NCI-H82 treated with DMSO at 0.1 percent for 48 hours (cell line): ENCODE measurements around the gene MRGPRG.
"Not testable (repeated sequence)": the region's sequence is repeated elsewhere in the genome, so short reads cannot be mapped to it uniquely, and the experiment has no call there.

Experiments used
- DNase-seq: peaks from one replicate; lab custom pipeline; 2025; ENCODE audit not compliant: unreplicated experiment; lab: John Stamatoyannopoulos, UW

MRGPRG gene, protein sequence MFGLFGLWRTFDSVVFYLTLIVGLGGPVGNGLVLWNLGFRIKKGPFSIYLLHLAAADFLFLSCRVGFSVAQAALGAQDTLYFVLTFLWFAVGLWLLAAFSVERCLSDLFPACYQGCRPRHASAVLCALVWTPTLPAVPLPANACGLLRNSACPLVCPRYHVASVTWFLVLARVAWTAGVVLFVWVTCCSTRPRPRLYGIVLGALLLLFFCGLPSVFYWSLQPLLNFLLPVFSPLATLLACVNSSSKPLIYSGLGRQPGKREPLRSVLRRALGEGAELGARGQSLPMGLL

DNA sequence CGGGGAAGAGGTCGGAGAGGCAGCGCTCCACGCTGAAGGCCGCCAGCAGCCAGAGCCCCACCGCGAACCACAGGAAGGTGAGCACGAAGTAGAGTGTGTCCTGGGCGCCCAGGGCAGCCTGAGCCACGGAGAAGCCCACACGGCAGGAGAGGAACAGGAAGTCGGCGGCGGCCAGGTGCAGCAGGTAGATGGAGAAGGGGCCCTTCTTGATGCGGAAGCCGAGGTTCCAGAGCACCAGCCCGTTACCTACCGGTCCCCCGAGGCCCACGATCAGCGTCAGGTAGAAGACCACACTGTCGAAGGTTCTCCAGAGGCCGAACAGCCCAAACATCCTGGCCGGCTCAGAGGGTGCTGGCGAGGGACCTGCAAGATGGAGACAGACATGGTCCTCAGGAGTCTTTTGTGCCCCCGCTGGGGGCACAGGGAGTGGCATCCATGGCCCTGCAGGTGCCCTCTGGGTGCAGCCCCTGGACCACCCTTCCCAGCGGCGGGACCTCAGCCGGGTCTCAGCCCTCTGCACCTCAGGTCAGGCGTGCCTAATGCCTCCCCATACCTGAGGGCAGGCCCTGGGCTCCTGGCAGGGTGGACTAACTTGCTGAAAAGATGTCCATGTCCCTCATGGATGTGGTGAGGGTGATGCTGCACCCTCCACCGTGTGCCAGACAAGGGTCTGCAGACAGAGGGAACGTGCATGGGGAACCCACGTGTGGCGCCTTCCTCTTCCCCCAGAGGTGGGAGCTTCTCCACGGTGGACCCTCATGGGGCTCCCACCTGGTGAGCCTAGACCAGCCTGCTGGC lies at the start of gene MRGPRG:
TSS of gene MRGPRG (minus strand) at position 331 of the 798 bp plus-strand sequence. CDS start at position 331, 0 bp downstream.
- DNase-seq: no peak

DNA sequence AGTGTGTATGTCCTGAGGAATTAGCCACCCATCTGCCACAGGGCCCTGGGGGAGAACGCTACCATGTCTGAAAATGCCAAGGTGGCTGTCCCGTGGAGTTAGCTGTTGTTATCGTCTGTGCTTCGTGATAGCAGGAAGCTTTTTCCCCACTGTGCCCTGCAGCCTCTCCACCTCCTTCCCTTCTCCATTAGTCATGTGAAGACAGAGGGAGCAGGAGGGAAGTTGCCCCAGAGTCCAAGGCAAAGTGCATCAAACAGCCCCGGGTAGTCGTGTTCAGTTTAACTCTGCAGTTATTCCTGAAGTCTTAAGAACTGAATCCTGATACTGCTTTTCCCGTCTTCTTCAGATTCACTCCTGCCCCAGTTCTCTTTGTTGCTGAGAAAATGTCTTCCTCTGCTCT lies 43.9 kb upstream of the MRGPRG start:
- DNase-seq: not testable (repeated sequence)

- DNase-seq: not testable (repeated sequence)
These were observed 43.2 kb upstream of the MRGPRG start for GRCh38 chr11:3261831-3262230.

- not testable (repeated sequence) for DNase-seq
These were observed 38.9 kb upstream of the MRGPRG start for GRCh38 chr11:3257509-3257908.

DNA sequence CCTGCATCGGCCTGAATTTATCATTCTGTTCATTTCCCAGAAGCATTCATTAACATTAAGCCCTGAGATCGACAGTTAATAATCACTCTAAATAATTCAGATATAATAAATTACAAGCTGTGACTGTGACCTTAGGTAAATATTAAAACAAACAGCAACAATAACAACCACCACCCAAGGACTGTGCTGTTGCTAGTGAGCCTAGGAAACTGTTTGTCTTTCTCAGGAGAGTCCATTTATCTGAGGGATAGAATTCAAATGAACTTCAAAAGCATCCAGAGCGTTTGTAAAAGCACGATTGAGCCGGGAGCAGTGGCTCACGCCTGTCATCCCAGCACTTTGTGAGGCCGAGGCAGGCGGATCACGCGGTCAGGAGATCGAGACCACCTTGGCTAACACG lies 36.6 kb upstream of the MRGPRG start:
- DNase-seq: not testable (repeated sequence)

- not testable (repeated sequence) for DNase-seq
These were observed 36.2 kb upstream of the MRGPRG start for GRCh38 chr11:3254773-3255172.

- no peak for DNase-seq
These were observed 26.5 kb upstream of the MRGPRG start for GRCh38 chr11:3245071-3245470.

DNA sequence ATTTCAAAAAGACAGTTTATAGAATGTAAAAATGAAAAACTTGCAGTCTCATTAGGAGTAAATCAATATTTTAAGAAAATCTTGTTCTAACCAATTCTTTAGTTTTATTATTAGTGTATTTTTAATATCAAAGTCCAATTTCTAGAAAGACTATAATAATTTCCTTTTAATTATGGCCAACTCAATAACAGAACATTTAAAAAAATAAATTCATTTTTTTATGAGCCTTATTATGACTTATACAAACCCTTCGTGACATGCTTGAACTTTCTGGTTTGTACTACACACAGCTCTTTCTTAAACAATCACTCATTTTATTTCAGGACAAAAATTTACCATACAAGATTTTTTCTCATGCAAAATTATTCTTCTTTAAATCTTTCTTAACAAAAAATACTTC lies 25.3 kb upstream of the MRGPRG start:
- no peak for DNase-seq

DNA sequence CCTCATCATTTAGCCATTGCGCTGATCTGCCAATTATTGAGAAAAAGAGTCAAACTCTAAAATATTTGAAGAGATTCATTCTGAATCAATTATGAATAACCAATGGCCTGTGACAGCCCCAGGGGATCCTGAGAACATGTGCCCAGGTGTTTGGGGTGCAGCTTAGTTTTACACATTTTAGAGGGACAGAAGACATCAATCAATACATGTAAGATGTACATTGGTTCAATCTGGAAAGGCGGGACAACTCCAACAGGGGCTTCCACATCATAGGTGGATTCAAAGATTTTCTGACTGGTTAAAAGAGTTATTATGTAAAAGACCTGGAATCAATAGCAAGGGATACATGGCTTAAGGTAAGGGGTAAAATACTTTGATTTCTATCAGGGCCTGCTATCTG lies 18.5 kb upstream of the MRGPRG start:
- DNase-seq: no peak

DNA sequence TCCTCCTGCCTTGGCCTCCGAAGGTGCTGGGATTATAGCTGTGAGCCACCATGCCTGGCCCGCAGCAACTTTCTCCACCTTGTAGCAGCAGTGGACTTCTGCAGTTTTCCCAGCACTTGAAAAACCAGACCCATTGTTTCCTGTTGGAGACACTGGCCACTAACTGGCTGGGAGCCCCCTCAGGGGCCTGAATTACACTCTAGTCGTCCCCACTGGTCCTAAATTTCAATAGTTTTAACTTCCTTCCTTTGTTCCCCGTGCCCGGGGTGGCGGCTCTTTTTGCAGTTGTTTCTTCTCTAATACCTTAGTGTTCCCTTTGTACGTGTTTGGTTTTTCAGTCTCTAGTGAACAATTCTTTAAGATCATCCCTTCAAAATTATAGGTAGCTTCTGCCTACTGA lies 16.2 kb upstream of the MRGPRG start:
- DNase-seq: no peak

DNA sequence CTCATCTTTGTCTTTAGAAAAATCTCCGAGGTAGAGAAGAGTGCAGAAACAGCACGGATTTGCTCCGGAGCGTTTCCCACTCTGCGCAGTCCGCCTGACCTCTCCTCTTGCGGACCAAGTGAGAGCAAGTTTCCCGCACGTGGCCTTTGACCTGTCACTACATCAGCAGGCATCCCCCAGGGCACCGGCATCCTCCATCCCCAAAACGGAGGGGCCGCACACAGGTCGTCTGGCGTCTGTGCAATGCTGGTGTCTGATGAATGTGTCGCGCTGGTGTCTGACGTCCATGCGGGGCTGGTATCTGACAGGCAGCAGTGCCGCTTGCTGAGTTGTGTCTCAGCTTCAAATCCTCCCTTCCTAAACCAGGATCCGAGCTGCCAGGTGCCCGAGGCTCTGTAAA lies 14.3 kb upstream of the MRGPRG start:
- no peak for DNase-seq

DNA sequence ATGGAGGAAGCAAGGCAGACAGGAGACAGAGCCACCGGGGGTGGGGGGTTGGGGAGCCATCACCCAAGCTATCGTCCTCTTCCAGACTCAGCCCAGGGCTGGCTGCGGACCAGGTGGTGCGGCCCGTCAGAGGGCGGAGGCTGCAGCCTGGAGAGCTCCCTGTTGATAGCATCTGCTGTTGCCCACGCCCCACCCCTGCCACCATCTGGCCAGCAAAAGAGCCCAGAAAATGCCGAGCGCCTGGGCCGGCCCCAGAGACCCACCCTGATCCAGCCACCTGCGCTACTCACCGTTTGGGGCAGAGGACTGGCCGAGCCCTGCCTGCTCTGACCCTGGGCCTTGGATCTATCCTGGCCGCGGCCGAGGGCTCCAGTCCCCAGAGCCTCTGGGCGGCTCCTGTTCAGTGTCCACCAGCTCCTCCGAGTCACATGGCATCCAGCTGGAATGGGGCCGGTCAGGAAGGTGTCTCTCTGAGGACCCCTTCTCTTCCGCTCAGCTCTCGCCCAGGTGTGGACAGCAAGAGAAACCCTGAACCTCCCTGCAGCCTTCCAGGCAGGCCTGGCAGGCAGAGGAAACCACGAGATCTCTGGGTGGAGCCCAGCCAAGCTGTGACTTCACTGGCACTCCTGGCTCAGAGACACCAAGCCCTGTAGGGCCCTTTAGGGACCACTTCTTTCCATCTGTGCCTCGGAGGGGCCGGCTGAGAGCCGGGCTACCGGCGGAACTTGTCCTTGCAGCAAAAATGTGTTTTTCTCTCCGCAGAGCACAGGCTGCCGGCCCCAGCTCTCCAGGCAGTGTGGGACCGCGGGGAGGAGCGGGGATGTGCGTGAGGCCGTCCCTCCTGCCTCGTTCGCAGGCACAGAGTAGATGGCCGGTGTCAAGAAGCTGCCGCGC lies 13.5 kb upstream of the MRGPRG start, which contains the start of gene MRGPRE:
TSS of gene MRGPRE (minus strand) at position 567 of the 894 bp plus-strand sequence. CDS start 3,618 bp downstream, outside the sequence.
- no peak for DNase-seq

DNA sequence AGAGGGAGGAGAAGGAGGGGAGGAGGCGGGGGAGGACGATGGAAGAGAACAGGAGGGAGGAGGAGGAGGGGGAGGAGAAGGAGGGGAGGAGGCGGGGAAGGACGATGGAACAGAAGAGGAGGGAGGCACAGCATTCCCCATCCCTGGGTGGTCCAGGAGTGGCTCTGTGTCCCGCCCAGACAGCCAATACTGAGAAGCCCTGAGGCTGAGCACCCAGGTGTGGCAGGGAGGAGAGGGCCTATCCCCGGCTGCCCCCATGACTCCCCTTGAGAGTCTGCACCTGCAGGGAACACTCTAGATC lies 12.9 kb upstream of the MRGPRG start:
- DNase-seq: no peak

GRCh38 chr11:3230636-3231549 lies 12.3 kb upstream of the MRGPRG start:
- no peak for DNase-seq

GRCh38 chr11:3229673-3230630 lies 11.3 kb upstream of the MRGPRG start:
- no peak for DNase-seq

- no peak for DNase-seq
These were observed 9.8 kb upstream of the MRGPRG start for GRCh38 chr11:3228445-3228829.

- DNase-seq: no peak
These were observed 9.2 kb upstream of the MRGPRG start for GRCh38 chr11:3227568-3228444.

GRCh38 chr11:3226846-3227567 lies 8.4 kb upstream of the MRGPRG start:
- no peak for DNase-seq
